COLO668 (cell line): ENCODE data around the gene ABCB7.
A peak's percentile ranks its signal among the peaks of the same experiment; 100 is the strongest.
"Not testable (repeated sequence)": the region's sequence is repeated elsewhere in the genome, so short reads cannot be mapped to it uniquely, and the experiment has no call there.

Experiments used
- DNase-seq: peaks from one replicate; lab custom pipeline; 2025; ENCODE audit not compliant: unreplicated experiment; lab: John Stamatoyannopoulos, UW

The ABCB7 gene

DNA sequence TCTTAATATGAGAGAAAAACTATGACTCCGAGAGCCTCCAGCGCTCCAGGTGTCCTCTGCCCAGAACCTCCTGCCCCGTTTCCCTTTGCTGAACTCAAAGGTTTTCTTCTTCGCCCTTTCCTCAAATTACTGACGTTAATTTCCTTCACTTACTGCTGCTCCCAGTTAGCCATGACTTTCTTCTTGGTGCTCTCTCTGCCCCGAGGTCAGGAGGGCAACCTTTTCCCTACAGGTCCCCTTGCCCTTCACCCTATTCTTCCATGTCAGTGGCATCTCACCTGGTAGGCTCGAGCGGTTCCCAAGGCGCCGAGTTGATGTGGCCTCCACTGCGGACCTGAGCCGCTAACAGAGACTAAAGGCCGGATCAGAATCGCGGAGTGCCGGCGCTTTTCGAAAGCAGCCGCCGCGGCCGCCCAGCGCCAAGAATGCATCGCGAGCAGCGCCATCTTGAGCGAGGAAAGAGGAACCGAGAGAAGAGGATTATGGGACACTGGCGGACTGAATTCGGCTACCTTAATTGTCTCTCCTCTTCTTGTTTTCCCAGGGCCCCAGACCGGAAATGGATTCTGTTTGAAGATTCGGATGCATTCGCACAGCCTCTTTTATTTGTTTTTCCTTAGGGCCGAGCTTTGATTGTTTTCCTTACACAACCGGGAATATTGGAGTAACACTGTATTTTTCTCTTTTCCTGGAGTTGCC is at the start of gene ABCB7:
TSS of gene ABCB7 (minus strand) at position 457 of the 699 bp plus-strand sequence. CDS start at position 446, 11 bp downstream.
- peak; percentile 73 for DNase-seq

DNA sequence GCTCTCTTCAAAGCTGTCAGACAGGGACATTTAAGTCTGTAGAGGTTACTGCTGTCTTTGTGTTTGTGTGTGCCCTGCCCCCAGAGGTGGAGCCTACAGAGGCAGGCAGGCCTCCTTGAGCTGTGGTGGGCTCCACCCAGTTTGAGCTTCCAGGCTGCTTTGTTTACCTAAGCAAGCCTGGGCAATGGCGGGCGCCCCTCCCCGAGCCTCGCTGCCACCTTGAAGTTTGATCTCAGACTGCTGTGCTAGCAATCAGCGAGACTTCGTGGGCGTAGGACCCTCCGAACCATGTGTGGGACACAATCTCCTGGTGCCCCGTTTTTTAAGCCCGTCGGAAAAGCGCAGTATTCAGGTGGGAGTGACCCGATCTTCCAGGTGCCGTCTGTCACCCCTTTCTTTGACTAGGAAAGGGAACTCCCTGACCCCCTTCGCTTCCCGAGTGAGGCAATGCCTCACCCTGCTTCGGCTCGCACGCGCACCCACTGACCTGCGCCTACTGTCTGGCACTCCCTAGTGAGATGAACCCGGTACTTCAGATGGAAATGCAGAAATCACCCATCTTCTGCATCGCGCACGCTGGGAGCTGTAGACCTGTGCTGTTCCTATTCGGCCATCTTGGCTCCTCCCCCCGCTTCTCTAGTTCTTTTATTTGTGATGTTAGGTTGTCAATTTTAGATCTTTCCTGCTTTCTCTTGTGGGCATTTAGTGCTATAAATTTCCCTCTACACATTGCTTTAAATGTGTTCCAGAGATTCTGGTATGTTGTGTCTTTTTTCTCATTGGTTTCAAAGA is 32.5 kb upstream of the ABCB7 start:
- not testable (repeated sequence) for DNase-seq

DNA sequence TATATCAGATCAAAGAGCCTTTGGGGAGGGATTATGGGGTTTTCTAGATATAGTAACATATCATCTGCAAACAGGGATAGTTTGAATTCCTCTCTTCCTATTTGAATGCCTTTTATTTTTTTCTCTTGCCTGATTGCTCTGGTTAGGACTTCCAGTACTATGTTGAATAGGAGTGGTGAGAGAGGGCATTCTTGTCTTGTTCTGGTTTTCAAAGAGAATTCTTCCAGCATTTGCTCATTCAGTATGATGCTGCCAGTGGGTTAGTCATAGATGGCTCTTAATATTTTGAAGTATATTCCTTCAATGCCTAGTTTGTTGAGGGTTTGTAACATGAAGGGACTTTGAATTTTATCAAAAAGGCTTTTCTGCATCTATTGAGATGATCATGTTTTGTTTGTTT is 25.6 kb upstream of the ABCB7 start:
- DNase-seq: no peak

DNA sequence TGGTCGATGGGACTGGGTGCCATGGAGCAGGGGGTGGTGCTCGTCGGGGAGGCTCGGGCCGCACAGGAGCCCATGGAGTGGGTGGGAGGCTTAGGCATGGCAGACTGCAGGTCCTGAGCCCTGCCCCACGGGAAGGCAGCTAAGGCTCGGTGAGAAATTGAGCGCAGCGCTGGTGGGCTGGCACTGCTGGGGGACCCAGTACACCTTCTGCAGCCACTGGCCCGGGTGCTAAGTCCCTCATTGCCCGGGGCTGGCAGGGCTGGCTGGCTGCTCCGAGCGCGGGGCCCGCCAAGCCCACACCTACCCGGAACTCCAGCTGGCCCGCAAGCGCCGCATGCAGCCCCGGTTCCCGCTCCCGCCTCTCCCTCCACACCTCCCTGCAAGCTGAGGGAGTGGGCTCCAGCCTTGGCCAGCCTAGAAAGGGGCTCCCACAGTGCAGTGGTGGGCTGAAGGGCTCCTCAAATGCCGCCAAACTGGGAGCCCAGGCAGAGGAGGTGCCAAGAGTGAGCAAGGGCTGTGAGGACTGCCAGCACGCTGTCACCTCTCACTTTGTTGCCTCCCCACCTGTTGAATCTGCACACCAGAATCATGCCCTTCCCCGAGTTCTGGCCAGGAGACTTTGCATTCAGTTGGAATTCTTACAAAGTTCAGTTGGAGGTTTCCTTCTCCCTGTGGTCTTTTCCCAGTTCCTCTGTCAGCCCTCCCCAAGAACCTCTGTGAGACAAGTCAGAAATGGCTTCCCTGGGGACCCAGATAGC is 23.6 kb upstream of the ABCB7 start:
- not testable (repeated sequence) for DNase-seq

DNA sequence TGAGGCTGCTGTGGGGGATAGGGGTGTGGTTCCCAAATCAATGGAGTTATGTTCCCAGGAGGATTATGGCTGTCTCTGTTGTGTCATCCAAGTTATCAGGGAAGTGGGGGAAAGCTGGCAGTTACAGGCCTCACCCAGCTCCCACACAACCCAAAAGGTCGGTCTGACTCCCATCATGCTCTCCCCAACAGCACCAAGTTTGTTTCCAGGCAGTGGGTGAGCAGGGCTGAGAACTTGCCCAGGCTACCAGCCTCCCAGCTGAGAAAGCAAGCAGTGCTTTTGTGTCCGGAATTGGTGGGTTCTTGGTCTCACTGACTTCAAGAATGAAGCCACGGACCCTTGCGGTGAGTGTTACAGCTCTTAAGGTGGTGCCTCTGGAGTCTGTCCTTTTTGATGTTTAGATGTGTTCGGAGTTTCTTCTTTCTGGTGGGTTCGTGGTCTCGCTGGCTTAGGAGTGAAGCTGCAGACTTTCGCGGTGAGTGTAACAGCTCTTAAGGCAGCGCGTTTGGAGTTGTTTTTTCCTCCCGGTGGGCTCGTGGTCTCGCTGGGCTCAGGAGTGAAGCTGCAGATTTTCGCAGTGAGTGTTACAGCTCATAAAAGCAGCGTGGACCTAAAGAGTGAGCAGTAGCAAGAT is 16.3 kb upstream of the ABCB7 start:
- DNase-seq: not testable (repeated sequence)

DNA sequence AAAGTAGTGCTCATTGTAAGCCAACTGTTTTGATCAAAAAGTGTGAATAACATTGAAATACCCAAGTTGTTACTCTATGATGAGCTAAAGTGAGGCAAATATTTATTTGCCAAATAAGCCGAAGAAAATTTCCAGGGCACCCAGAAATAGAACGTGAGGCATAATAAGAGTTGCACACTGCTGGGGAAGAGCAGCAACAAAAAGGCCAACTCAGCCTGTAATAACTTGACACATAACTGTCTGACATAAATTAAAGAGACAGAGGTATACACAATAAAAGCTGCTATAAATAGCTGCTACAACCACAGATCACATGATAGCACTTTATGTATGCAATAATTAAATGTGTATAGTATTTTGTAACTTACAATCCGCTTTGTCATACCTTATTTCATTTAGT is 2.0 kb upstream of the ABCB7 start:
- no peak for DNase-seq

DNA sequence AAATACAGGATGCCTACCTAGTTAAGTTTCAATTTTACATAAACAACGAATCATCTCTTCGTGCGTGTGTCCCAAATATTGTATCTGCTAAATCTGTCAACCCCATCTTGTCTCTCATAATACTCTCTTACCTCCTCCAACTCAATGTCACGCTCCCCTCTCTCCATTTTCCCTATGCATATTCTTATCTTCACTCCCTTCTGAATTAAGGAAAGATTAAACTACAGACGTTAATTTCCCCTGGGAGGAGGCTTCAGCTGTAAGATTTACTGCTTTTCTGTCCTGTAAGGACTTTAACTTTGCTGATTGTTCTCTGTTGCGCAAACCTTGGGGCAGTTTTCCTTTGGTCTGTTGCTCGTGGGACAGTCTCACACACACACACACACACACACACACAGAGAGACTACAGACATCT is 455 bp upstream of the ABCB7 start:
- no peak for DNase-seq

DNA sequence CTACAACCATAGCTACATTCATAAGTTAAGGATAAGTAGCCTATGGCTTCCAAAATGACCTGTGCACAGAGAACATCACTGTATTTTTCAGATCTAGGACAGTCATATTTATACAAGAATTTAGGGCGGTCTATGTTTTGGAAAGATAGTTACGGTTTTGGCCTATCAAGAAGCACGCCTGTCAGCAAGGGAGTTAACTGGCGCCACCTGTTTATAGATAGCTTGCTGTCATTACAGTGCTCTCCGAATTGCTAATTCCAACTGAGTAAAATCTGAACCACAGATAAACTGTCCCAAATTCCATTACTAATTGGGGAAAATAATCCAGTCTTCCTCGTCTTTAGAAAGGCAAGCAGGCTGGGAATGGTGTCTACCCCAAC is 646 bp downstream of the ABCB7 start:
- peak; percentile 7 for DNase-seq

DNA sequence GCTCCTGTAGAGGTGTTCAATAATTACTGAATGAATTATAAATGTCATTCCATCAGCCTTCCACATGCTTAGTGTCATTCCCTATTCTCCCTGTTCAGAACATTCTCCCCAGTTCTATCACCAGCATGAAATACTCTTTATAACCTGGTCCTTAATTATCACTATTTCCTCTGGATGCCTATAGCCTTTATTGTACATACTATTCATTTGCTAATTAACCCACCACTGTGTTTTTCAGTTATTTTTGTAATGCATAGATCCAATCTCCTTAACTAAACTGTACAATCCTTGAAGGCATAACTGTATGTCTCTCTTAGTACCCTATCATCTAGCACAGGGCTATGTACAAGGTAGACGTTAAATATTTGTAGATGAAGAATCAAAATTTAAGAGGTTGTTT is 1.2 kb downstream of the ABCB7 start:
- no peak for DNase-seq

DNA sequence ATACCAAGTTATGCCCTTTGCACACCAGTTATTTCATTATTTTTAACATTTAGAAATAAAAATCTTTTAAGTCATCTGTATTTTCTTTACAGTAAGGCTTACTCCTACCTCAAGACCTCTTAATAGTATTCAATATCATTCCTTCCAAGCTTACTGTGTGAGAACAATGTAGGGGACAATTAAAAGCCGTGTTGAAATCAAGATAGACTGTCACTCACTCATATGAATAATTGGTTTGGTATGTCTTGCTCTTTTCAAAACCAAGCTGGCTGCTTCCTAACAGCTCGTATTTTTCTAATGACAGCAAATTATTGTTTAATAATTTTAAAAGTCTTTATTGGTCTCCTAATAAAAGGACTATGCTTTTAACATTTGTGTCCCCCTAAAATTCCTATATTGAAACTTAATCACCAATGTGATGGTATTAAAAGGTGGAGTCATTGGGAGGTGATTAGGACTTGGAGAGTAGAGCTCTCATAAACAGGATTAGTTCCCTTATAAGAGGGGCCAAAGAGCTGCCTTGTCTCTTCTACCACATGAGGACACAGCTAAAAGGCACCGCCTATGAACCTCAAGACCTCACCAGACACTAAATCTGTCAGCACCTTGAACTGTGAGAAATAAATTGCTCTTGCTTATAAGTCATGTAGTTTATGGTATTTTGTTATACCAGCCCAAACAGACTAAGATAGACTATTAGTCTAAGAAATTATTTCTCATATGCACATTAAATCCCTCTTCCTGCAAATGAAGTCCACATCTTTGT is 4.1 kb downstream of the ABCB7 start:
- DNase-seq: no peak

DNA sequence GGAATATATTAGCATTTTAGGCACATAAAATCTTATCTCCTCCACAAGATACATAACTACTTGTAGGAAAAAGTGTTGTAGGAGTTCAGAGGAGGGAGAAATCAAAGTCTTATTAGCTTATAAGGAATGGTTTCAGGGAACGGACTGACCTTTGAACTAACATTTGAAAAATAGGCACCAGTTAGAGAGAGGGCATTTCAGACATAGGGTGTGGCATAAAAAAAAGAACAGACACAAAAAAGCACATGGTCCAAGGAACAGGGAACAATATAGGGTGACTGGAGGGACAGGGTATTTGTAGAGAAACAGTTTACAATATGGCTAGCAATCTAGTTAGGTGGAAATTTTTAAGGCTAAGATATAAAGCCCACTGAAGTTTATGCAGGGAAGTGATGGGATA is 6.4 kb downstream of the ABCB7 start:
- no peak for DNase-seq

DNA sequence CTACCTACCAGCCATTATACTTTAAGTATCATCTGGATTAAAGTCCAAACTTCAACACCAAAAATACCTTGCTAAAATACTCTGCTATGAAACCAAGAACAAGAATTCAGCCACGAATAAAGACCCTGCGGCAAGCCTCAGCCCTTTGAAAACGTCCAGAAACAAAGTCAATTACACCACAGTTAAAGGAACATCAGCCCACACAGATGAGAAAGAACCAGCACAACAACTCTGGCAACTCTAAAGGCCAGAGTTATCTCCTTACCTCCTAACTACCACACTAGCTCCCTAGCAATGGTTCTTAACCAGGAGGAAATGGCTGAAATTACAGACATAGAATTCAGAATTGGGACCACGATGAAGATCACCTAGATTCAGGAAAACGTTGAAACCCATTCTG is 23.4 kb downstream of the ABCB7 start:
- DNase-seq: no peak

DNA sequence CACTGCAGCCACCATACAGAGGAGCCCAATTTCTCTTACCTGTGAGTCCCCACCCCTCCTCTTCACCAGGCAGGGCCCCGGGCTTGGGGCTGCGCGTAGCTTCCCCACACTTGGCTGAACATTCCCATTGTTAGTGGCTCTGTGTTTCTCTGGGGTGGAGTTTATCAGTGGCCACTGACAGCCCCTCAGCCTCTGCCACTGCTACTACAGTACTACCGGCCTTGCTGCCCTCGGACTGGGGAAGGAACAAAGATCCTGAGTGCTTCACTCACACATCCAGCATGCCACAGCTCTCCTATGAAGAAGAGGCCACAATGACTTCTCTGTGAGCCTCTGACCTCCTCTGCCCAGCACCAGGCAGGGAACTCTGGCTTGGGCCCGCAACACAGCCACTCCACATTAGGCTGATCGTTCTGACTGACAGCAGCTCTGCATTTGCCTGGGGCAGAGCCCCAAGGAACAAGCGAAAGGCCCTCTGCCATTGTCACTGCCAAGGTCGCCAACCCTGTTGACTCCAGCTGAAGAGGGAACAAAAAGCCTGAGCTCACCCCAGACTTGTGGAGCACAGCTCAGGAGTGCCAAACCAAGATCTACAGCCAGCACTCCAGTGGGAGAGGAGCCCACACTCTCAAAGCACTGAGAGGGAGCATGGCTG is 24.0 kb downstream of the ABCB7 start:
- DNase-seq: no peak

DNA sequence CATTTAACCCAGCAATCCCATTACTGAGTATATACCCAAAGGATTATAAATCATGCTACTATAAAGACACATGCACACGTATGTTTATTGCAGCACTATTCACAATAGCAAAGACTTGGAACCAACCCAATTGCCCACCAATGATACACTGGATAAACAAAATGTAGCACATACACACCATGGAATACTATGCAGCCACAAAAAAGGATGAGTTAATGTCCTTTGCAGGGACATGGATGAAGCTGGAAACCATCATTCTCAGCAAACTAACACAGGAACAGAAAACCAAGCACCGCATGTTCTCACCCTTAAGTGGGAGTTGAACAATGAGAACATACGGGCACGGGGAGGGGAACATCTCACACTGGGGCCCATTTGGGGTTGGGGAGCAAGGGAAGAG is 27.0 kb downstream of the ABCB7 start:
- DNase-seq: not testable (repeated sequence)

DNA sequence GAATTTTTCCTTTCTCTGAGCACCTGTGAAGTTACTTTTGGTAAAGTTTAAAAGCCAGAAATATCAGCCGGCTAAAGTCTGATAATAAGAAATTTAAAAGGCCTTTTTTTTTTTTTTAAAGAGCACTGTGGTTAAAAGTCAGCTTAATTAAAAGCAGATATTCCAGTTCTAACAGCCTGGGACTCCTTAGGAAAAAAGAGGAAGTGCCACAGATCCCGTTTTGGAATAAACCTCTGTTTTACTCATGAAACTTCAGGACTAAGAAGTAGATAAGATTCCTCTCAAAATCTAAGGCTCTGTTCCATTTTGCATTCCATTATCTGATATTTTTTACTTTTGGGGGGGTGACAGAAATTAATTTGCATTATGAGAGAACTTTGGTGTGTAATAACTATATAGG is 37.8 kb downstream of the ABCB7 start:
- DNase-seq: no peak

DNA sequence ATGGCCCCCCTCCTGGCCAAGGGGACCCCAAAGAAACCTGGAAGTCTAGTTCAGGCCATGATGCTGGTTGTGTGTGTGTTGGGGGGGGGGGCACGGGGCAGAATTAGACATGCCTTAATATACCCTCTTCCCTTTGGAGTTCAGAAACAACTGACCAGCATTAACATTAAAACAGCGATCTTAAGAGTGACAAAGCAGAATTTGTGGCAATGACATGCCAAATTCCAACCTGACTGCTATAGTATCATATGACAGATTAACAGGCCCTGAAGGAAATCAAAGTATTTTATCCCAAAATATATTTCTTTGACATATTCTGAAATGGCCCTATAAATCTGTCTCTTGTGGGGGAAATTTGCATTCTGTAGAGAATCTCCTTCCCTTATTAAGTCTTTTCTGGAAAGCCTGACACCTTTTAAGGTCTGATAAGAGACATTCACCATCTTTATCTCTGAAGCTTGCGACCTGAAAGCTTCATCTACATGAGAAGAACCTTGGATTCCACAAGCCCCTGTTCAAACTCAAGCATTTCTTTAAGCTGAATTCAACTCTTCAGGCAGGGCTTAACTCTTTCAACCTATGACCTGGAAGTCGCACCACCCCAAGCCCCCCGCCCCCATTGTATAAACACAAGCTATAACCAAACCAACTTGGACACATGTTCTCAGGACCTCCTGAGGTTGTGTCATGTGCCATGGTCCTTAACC is 40.2 kb downstream of the ABCB7 start:
- no peak for DNase-seq

DNA sequence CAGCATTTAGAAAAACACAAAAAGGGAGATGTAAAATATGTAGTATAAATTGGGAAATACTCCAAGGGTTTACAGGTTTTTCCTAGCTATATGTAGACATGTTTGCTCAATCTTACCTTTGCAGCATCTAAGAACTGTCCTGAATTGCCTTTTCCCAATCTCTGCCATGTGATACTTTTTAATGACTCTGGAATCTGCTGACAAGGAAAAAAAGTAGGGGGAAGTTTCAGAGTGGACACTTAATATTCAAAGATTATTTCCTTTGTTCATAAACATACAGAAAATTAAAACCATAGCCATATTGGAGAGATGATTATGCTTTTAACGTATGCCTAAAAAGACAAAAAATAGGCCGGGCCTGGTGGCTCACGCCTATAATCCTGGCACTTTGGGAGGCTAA is 41.4 kb downstream of the ABCB7 start:
- no peak for DNase-seq

DNA sequence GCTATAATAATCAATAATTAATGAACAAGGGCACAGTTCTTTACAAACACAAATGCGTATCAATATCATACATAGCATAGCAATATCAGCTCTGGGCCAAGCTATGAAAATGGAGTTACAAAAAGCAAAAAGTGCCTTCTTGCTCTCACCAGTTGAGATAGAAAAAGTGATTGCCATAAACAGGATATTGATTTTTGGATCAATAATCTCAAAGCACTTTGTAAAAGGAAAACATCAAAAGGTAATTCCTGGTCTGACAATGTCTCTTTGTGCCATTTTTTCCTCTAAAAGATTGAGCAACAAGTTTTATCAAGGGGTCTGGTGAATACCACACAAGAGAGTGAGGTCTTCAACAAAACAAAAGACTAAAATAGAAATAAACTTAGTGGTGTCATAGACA is 42.4 kb downstream of the ABCB7 start:
- DNase-seq: no peak

DNA sequence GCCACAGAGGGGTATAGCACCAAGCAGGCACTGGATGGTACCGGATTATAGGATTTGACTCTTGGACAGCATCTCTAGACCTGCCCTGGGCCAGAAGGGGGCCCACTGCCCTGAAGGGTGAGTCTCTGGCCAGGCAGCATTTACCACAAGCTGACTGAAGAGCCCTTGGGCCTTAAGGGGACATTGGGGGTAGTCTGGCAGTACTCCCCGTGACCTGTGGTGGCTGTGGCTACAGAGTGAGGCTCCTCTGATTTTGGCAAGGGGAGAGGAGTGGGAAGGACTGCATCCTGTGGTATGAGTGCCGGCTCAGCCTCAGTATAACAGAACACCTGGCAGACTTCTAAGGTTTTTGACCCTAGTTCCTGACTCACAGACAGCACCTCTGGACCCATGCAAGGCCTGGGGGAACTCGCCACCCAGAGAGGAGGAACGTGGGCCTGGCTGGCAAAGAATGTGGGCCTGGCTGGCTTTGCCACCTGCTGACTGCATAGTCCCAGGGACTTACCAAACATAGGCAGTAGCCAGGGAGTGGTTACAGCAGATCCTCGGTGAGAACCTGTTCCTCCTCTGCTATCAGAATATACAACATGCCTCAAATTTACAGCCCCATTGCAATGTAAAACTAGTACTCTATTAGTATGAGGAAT is 48.1 kb downstream of the ABCB7 start:
- DNase-seq: no peak
